ENCODE results near the gene TMPRSS4.

DNA sequence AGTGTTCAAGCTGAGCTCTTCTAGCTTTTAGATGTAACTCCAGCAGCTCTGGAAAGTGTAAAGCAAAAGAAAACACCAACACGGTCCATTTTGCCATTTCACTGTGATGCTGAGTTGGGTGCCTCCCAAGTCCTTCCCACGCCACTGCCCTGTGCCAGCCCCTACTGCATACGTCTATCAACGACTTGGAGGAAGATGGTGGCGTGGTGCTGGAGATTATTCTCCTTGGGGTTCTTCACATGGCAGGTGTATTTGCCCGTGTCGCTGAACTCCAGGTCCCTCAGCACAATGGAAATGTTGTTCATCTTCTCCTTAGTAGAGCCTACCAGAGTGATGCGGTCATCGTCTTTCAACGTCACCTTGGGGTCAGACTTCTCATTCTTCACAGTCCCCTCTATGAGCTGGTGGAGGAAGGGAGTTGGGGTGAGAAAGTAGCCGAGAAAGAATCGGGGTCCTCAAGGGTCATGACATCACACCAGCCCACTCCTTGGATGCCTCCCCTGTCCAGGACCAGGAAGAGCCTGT is 66.8 kb downstream of the TMPRSS4 start:
- TF ChIP-seq, protein P1, sequence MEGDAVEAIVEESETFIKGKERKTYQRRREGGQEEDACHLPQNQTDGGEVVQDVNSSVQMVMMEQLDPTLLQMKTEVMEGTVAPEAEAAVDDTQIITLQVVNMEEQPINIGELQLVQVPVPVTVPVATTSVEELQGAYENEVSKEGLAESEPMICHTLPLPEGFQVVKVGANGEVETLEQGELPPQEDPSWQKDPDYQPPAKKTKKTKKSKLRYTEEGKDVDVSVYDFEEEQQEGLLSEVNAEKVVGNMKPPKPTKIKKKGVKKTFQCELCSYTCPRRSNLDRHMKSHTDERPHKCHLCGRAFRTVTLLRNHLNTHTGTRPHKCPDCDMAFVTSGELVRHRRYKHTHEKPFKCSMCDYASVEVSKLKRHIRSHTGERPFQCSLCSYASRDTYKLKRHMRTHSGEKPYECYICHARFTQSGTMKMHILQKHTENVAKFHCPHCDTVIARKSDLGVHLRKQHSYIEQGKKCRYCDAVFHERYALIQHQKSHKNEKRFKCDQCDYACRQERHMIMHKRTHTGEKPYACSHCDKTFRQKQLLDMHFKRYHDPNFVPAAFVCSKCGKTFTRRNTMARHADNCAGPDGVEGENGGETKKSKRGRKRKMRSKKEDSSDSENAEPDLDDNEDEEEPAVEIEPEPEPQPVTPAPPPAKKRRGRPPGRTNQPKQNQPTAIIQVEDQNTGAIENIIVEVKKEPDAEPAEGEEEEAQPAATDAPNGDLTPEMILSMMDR (IDR thresholded peaks at IDR 0.05): no peak
- no peak for TF ChIP-seq POLR2A (IDR thresholded peaks at IDR 0.05)

Data from body of pancreas (tissue), 4 donors.